Brain pericyte (primary cell): Measurements from ENCODE around the gene FNDC3B.

Experiments
- DNase-seq: peaks from one replicate; pipeline ENCODE4 v3.0.0-alpha.2; 2012; ENCODE audit warnings: low read depth, low spot score

The FNDC3B gene

DNA sequence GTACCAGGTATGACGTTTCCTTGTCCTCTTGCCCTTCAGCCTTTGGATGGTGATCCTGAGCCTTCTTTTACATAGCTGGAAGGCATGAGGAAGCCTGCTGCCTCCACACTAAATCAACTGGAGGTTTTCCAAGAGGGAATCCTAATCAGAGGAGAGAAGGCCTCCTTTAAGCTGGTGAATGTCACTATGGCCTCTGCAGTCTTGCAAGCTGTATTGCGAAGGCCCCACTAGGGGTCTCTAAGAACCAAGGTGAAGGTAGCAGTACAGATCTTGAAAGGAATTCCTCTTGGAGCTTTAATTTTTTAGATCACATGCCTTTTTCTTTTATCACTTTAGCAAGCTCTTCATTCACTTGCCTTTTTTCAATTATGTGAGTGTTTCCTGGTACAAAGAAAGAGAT is 289.7 kb downstream of the FNDC3B start:
- DNase-seq, result no peak

DNA sequence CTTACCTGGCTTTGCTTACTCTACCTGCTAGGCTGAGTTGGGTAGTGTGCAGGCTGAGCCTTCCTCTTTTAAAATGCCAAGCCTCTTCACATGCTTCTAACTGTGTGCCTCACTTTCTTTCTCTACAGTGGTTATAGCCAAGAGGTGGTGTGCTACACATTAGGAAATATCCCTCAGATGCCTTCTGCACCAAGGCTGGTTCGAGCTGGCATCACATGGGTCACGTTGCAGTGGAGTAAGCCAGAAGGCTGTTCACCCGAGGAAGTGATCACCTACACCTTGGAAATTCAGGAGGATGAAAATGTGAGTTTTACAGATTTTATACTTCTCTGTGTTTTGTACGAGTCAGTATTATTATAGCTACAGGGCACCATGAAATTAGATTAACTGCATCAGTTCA is 291.0 kb downstream of the FNDC3B start:
- no peak for DNase-seq

DNA sequence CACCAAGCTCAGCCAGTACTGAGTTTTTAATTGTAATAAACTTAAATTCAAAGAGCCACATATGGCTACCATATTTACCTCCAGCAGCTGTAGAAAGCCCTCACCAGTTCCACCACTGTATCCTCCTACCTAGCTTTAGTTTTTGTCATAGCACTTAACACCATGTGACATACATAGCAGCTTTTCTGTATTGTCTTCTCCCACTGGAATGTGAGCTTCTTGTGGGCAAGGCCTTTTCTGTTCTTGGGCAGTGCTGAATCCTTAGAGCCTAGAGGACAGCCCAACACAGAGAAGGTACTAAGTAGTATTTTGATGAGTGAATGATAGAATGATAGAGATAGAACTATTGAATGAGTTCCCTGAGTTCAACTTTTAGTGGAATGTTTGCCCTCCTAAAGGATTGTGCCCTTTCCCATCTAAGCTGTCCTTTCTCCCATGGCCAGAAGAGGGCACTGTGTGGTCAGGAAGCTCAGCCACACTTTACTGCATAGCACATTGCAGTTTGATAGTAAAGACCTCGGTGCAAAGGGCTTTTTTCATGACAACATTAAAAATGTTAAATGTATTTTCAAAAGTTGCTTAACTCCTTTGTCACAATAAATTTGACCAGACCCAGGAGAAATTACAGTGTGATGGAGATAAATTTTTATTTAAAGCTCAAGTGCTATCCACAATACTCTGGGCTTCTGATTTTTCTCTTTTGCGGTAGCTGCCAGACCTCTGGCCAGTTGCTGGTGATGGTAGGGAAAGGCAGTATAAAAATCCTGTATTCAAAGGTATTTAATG is 293.1 kb downstream of the FNDC3B start:
- no peak for DNase-seq

DNA sequence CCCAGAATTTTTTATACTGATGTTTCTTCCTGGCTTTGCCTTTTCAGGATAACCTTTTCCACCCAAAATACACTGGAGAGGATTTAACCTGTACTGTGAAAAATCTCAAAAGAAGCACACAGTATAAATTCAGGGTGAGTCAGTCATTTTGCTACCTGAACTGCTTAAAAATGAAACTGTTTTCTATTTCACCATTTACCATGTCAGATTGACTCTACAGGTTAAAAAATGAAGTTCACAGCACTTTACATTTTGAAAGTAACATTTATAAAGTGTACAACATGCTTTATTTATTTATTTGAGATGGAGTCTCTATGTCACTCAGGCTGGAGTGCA is 293.6 kb downstream of the FNDC3B start:
- DNase-seq, result no peak

DNA sequence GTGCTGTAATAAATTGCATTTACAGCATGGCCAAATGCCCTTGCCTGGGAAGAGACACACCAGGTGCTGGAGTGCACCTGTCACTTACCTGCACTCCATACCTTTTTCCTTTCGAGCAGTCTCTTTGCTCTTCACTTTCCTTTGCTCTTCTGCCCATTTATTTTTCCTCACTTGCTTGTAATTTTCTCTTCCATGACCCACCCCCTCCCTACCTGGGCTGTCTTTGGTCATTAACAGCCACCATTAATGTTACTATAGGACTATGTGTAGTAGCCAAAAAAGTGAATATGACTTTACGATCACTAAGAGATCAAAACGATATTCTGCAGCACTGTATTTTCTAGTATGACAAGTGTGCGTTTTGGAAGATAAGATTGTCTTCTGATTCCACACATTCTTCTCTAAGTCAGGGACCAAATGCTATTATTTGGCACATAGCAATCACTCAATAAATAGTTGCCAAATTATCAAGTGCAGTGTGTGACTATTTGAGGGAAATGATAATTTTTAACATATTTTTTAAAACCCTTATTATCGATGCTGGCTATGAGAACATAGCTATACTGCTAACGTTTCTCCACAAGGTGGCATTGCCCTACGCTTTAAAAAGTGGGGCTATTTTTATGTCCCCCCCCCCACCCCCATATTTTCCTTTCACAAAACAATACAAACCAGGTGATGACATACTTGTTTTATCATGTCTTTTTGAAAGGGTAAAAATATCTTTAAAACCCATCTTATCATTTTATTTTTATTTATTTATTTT is 294.5 kb downstream of the FNDC3B start:
- no peak for DNase-seq

DNA sequence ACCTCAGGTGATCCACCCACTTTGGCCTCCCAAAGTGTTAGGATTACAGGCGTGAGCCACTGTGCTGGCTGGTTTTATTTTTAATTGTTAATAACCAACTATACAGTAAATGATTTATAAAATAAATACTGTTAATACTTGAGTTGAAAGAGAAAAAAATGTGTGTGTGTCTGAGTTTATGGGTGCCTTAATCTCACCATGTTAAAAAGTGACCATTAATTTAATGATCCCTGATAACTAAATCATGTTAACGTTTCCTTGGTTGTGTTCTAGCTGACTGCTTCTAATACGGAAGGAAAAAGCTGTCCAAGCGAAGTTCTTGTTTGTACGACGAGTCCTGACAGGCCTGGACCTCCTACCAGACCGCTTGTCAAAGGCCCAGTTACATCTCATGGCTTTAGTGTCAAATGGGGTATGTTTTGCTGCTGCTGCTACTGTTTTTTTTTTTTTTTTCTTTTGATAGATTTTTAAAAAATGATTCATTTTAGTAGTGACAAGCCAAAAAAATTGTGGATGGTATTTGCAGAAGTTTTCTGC is 295.4 kb downstream of the FNDC3B start:
- no peak for DNase-seq

DNA sequence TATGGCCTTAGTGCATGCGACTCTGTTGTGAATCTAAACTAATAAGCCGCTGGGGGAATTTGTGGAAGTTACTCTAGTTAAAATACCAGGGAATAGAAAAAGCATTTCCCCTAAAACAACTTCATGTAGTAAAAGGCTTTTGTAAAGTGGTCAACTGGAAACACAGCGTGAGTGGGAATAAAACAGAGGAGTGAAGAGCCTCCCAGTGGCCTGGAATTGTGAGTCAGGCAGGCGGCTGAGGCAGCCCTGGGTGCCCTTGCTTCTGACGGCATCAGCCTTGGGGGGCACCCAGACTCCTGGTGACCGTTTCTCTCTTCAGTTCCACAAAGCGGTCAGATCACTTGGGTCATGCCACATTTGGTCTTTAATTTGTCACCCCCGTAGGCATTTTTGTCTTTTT is 300.5 kb downstream of the FNDC3B start:
- no peak for DNase-seq

DNA sequence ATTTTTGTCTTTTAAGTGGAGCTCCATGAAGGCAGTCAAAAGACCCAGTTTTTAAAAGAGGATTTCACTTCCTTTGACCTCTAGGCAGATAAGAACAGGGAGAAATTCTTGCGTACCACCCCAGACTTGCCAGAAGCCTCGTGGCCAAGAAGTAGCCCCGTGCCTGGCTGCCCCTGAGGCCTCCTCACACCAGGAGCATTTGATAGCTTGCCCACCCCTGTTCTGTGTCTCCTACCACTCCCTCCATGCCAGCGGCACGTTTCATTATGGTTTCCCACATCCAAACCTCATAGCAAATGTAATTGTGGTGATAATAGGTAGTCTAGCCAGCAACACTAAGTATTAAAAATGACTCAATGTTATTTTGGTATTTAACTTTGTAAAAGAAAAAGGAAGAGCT is 301.2 kb downstream of the FNDC3B start:
- no peak for DNase-seq

DNA sequence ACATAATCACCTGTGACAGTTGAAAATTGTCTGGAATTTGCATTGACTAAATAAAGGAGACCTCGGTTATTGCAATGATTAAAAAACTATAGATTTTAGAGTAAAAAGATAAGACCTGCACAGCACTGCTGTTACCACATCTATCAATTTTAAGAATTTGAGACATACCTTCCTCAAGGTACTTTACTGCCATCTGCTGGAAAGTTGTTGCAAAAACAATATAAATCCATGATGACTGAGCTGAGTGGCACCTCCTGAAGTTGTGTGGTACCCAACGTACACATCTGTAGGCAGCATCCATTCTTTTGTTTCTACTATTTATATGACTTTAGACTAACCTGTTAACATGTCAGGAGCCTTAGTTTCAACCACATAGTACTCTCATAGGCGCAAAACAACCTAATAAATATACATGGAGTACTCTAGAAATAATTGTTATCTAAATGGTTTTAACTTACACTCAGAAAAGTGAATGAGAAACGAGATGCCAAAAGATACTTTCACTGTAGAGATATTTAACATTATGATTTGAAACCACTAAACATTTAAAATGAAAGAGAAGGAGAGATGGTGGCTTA is 302.2 kb downstream of the FNDC3B start:
- DNase-seq, result no peak

DNA sequence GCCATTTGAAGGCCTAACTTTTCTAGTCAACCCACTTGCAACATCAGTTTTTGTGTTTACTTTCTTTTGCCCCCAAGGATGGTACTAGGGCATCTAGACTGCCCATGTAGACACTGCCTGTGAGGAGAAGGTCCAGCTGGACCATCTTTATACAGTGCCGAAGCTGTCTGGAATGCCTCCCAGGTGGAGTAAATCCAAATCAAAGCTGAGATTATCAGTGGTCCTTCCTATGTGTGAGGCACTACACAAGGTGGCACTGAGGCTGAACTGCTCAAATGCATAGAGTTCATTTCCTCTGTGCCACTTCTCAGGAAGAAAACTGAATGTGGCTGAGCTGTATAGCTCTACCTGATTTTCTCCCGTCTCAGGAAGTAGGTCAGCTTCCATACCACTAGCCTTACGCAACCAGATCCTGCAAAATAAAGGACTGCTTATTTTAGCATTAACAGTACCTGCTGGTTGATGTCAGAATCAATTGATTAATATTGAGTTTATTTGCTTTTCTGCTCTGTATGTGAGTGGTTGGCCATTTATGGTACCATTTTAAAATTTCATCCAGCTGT is 302.8 kb downstream of the FNDC3B start:
- DNase-seq, result no peak

DNA sequence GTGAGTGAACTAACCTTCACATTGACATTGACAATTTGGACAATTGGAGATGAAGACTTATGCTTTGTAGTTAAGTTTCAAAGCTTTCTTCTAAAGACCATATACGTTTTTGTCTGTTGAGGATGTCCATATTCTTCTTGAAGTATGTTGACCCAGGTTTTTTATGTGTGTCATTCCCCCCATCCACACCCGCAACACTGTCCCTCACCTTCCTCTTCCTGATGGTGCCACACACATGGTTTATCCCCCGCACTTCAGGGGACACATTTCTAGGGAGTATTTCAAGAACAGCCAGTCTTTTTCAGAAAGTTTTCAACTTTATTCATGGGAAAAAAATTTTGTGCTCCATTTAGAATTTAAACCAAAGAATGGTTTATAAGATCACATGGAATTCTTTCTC is 303.7 kb downstream of the FNDC3B start:
- DNase-seq, result no peak

DNA sequence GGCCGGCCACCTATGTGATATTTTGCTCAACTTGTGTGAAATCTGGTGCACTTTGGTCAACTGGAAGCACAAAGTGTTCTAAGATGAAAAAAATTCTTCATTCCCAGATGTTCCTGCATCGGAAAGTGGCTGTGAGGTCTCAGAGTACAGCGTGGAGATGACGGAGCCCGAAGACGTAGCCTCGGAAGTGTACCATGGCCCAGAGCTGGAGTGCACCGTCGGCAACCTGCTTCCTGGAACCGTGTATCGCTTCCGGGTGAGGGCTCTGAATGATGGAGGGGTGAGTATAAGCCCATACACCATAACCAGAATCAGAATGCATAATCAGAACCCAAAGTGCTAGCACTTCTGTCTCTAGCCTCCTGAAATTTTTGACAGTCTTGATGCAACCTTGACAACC is 304.6 kb downstream of the FNDC3B start:
- no peak for DNase-seq

DNA sequence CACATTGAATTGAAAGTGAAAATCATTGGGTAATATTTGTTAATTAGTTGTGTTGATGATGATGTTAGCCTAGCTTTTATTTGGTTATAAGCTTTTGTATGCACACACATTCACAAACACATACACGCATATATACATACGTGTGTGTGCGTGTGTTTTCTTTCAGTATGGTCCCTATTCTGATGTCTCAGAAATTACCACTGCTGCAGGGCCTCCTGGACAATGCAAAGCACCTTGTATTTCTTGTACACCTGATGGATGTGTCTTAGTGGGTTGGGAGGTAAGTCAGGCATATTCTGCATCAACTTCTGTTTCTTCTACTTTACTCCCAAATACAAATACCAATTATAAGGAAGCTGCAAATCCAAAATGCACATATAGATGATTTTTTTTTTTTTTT is 306.8 kb downstream of the FNDC3B start:
- no peak for DNase-seq

DNA sequence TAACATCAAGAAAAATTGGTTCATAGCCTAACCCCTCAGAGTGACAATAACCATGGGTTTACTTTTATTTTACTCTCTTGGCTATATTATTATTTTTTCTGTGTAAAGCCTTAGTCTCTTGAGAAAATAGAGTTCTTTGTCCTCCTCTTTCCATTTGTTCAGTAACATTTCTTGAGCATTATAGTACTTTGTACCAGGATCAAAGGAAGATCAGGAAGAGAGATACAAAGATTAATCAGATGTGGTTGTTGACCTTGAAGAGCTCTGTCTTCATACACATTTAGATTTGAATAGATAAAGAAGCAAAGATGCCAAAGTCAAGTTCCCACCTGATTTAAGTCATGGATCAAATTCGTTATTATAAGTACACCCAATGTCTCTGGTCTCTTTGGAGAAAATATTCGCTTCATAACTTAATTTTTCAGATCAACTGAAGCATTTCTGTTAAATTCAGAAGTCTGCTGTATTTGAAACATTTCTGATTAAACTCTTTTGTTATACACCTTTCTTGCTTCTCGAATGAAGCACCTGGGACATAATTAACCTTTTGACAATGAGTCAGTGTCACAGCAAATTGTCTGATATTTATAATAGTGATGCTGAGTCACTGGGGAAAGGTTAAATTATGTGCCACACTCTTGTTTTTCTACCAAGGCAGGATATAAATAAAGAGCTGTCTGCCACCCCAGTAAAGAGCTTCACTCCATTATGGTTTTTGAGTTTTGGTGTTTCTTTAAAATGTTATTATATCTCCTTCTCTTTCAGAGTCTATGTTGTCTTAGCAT is 308.7 kb downstream of the FNDC3B start:
- no peak for DNase-seq

DNA sequence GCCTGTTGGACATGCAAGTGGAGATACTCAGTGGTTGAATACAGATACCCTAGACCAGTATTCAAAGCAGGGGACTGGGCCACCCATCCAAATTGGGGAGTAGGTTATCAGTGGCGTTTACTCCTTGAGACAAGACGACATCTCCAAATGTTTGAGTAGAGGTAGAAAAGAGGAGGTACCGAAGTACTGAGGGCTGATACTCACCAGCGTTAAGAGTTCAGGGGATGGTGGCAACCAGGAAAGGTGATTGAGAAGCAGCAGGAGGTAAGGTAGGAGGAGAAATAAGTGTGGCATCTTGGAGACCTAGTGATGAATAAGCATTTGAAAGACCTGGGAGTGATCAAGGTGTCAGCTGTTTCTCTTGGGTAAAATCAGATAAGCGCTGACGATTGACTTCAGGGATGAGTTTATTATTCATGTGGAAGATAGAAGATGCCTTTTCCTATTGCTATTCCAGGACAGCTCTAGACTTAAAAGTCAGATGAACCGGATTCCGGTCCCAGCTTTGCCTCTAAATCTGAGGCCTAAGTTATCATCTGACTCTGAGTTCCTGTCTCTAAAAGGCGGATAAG is 312.6 kb downstream of the FNDC3B start:
- DNase-seq, result no peak

DNA sequence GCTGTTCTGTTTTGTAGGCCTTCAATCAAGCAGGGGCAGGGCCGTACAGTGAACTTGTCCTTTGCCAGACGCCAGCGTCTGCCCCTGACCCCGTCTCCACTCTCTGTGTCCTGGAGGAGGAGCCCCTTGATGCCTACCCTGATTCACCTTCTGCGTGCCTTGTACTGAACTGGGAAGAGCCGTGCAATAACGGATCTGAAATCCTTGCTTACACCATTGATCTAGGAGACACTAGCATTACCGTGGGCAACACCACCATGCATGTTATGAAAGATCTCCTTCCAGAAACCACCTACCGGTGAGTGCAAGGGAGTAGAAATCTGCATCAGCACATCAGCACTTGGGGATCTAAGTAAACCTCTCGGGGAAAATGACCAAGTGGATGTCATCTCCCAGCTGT is 313.4 kb downstream of the FNDC3B start:
- DNase-seq, result no peak

DNA sequence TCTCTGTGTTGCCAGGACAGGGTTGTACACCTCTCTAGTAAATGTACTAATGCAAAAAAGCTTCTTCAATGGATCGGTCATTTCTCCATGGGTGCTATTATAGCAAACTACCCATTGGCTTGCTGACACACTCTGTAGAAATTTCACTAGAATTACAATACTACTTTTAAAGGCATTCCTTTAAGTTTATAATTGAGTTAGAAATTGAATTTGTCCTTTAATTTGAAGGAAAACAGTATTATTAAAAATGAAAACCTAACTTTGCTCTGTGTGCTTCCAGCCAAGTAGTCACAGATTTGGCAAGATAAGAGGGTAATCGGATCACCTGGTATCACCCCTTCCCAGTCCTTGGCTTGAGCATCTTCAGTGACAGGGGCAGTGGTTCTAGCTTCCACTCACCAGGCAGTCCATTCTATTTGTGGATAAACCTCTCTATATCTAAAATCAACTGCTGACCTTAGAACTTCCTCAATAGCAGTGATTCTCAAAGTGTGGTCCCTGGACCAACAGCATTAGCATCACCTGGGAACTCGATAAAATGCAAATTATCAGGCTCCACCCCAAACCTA is 315.6 kb downstream of the FNDC3B start:
- no peak for DNase-seq

DNA sequence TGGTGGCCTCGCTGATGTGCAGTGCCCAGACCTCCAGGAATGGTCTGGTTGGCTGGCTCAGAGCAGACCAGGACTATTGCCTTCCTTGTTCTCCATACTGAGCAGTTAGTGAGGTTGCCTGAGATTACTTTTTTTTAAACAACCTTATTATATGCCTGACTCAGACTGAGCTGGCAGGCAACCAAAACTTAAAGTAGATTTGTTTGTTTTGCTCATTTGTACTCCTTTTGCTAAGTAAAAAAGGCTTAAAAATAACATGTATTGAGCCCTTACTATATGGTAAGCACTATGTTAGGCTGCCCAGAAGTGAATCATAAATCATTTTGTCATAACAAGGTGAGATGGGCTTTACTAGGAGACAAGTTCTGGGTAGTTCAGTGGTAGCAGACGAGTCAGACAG is 316.5 kb downstream of the FNDC3B start:
- peak; percentile 86 for DNase-seq

DNA sequence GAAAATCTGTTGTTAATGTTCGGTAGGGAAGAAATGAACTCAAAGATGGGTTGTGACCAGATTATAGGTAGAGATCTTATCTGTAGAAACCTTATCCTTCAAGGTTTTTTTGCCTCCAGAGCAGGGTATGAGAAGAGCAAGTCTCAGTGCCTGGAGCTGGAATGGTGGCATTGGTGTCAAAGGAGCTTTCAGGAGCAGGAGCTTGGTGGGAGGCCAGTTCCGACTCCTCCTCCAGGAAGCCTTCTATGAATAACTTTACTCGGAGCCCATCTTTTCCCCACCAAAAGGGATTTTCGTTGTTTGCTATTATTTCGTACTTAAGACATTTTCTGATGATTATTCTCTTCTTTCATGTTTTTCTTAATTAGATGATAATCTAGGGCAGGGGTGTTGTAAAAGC is 317.0 kb downstream of the FNDC3B start:
- no peak for DNase-seq

DNA sequence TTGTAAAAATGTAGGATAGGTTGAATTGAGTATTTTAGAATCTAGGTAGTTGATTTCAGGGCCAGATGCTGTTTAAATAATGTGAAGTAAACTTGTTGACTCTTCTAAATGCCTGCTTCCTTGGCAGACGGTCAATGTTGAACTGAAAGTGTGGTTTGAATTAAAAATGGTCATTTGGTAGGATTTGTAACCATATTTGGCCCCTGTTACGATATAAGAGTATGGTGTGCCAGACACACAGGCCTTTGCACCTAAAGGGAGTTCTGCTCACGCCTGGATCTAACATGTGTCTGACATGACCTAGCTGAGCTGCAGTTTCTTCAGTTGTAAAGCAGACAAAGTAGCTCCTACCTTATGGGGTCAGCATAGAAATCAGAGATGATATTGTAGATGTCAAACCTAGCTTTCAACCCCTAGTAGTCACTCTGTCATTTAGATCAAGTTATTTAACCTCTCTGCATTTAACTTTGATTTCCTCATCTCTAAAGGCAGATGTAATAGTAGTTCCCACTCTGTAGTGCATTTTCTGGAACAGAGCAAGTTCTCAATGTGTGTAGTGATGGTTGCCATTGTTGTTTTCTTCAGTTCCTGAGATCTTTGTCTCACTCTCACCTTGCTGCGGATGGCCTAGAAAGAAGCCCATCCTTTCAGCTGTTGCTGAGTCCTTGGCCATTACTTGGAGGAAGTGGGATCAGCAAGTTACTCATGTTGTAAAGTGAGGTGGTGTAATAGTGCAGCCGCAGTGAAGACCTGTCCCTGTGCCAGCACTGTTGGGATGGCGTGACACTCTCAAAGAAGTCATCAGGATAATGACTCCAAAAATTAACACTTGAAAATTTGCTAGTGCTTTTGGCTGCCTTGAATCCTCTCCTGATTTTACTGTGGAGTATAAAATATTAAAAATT is 318.7 kb downstream of the FNDC3B start:
- DNase-seq, result no peak
